ENCODE data around the gene PARD3B. TPM values are rescaled to one million over a fixed set of nuclear protein-coding genes. Genes with fewer than 3 reads are reported as not detected.

Gene PARD3B
- total and polyA plus RNA-seq, 2 of the 4 experiments (the other 2 are of a cell fraction) = 3.3 to 15.6 TPM

DNA sequence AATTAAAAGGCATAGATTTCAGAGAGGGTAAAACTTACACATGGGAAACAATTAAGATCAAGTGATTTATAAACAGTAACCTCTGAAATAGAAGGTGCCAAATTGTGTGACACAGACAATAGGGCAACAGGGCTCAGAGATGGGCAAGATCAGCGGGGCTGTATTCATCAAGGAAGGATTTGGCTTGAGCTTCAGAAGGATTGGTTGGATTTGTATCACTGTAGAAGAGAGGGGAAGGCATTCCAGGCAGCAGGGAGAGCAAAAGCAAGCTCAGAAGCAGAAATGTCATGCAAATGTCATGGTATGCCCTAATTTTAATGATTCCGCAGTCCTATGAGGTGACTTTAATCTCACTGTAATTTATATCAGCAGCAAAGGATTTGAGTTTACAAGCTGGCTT is 722.0 kb downstream of the PARD3B start:
- Histone ChIP-seq H2AK9ac (replicated peaks; ENCODE audit: low read depth, low read length, poor library complexity) (no peak overlapping the region), H3K27ac (ENCODE audit: insufficient read depth, low read length) (no peak overlapping the region), H3K23ac (ENCODE audit: low read depth, low read length) (no peak overlapping the region), H3K4me1 (ENCODE audit: control insufficient read depth, insufficient read depth, low read length) (no peaks in the 10 kb centered on the region), H4K91ac (ENCODE audit: insufficient read depth, low read depth, low read length) (no peak overlapping the region), H3K4me2 (ENCODE audit: low read depth, low read length) (no peak overlapping the region), H3K18ac (ENCODE audit: low read depth, low read length) (no peak overlapping the region), H3K27me3 (ENCODE audit: control insufficient read depth, insufficient read depth, low read length) (no peaks in the 10 kb centered on the region), H3K4me3 (ENCODE audit: insufficient read depth, low read depth, low read length) (no peak overlapping the region), H4K5ac (ENCODE audit: low read depth, low read length) (no peak overlapping the region), H3K14ac (replicated peaks; ENCODE audit: low read depth, low read length) (no peak overlapping the region), H3K36me3 (ENCODE audit: control insufficient read depth, insufficient read depth, low read length) (no peaks in the 10 kb centered on the region), H2BK15ac (ENCODE audit: low read depth, low read length) (no peak overlapping the region), H2AK5ac (ENCODE audit: low read depth, low read length) (no peak overlapping the region), H2BK5ac (ENCODE audit: low read depth, low read length, poor library complexity, severe bottlenecking) (no peak overlapping the region), H2BK120ac (ENCODE audit: low read depth, low read length) (no peak overlapping the region), H4K20me1 (ENCODE audit: insufficient read depth, low read length) (no peaks in the 10 kb centered on the region), H2AFZ (replicated peaks; ENCODE audit: low read length, poor library complexity) (no peak overlapping the region), H3K9me3 (ENCODE audit: control insufficient read depth, insufficient read depth, low read length) (no peaks in the 10 kb centered on the region), H3K56ac (ENCODE audit: extremely low read depth, insufficient read depth, low read length) (no peak overlapping the region), H3K9me1 (ENCODE audit: insufficient read depth, low read length) (no peaks in the 10 kb centered on the region), H2BK20ac (ENCODE audit: low read depth, low read length) (no peak overlapping the region), H3K9ac (ENCODE audit: low read depth, low read length) (no peak overlapping the region), H3K79me1 (ENCODE audit: low read depth in 1 of 2, low read length in 2 of 2) (no peaks in the 10 kb centered on the region), H3K4ac (ENCODE audit: low read depth, low read length) (no peak overlapping the region), H4K8ac (ENCODE audit: low read depth in 2 of 2, low read length in 2 of 2) (no peak overlapping the region)
- POLR2A ChIA-PET (ENCODE audit: unreplicated experiment) = no interaction called here
- intact Hi-C loops (cut with micrococcal nuclease) = no loop called here
- DNase-seq (no peak), ATAC-seq (ENCODE audit: low read depth) (no peak)
- dilution Hi-C loops (cut with HindIII; ENCODE audit: low sequenced_read_pairs, unreplicated experiment) = no loop called here
- CTCF ChIA-PET = no interaction called here
- in situ Hi-C loops (cut with MboI; ENCODE audit: low sequenced_read_pairs) = no loop called here
- no TSS peak for BruUV-seq (replicated peaks)
- WGBS, 2 experiments (ENCODE audit: extremely low coverage in 2 of 2, insufficient read length in 1 of 2) = 80% methylated on average over 1 of the region's 2 CpGs; no CpG with 5 or more reads in 1 of the 2 experiments
- TF ChIP-seq, protein P1, sequence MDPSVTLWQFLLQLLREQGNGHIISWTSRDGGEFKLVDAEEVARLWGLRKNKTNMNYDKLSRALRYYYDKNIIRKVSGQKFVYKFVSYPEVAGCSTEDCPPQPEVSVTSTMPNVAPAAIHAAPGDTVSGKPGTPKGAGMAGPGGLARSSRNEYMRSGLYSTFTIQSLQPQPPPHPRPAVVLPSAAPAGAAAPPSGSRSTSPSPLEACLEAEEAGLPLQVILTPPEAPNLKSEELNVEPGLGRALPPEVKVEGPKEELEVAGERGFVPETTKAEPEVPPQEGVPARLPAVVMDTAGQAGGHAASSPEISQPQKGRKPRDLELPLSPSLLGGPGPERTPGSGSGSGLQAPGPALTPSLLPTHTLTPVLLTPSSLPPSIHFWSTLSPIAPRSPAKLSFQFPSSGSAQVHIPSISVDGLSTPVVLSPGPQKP (IDR thresholded peaks at IDR 0.05; ENCODE audit: borderline replicate concordance, low read depth, low read length) = no peak
- TF ChIP-seq, protein P2, sequence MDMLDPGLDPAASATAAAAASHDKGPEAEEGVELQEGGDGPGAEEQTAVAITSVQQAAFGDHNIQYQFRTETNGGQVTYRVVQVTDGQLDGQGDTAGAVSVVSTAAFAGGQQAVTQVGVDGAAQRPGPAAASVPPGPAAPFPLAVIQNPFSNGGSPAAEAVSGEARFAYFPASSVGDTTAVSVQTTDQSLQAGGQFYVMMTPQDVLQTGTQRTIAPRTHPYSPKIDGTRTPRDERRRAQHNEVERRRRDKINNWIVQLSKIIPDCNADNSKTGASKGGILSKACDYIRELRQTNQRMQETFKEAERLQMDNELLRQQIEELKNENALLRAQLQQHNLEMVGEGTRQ (IDR thresholded peaks at IDR 0.05; ENCODE audit: low read depth, low read length) = no peak
- TF ChIP-seq MAZ (IDR thresholded peaks at IDR 0.05; ENCODE audit: borderline replicate concordance, low read depth, low read length) = no peak
- no peak for TF ChIP-seq CEBPB (IDR thresholded peaks at IDR 0.05; ENCODE audit: low read depth, low read length)
- TF ChIP-seq MXI1 (IDR thresholded peaks at IDR 0.05; ENCODE audit: borderline replicate concordance, low read depth, low read length) = no peak
- no peak for TF ChIP-seq RFX5 (IDR thresholded peaks at IDR 0.05; ENCODE audit: low read depth, low read length)
- TF ChIP-seq SMC3 (IDR thresholded peaks at IDR 0.05; ENCODE audit: low read depth, low read length) = no peak
- no peak for TF ChIP-seq FOS (IDR thresholded peaks at IDR 0.05; ENCODE audit: low read depth, low read length)
- no peak for TF ChIP-seq BHLHE40 (IDR thresholded peaks at IDR 0.05; ENCODE audit: low read depth, low read length)
- no peak for TF ChIP-seq POLR2A (IDR thresholded peaks at IDR 0.05; ENCODE audit: low read depth, low read length)
